Mucosa of stomach (tissue), 1 donor: ENCODE data around the gene CDH2.

Source experiments
- H3K27me3 ChIP-seq: one replicate; pipeline ENCODE4 v1.7.0; 2013; ENCODE audit warnings: mild to moderate bottlenecking, low read length; ENCODE audit not compliant: control insufficient read depth, insufficient read depth
- H3K36me3 ChIP-seq: one replicate; pipeline ENCODE4 v1.7.0; 2013; ENCODE audit warnings: low read length; ENCODE audit not compliant: control insufficient read depth, insufficient read depth
- H3K4me1 ChIP-seq: one replicate; pipeline ENCODE4 v1.7.0; 2013; ENCODE audit warnings: mild to moderate bottlenecking, low read length; ENCODE audit not compliant: control insufficient read depth, insufficient read depth
- H3K4me3 ChIP-seq: one replicate; pipeline ENCODE4 v1.7.0; 2013; ENCODE audit warnings: low read length
- H3K9ac ChIP-seq: one replicate; pipeline ENCODE4 v1.7.0; 2013; ENCODE audit warnings: mild to moderate bottlenecking, low read length, moderate library complexity
- H3K9me3 ChIP-seq: one replicate; pipeline ENCODE4 v1.7.0; 2013; ENCODE audit warnings: mild to moderate bottlenecking, low read length, moderate library complexity; ENCODE audit not compliant: control insufficient read depth
- donor health status: Pancreatic carcinoma.

The CDH2 gene

DNA sequence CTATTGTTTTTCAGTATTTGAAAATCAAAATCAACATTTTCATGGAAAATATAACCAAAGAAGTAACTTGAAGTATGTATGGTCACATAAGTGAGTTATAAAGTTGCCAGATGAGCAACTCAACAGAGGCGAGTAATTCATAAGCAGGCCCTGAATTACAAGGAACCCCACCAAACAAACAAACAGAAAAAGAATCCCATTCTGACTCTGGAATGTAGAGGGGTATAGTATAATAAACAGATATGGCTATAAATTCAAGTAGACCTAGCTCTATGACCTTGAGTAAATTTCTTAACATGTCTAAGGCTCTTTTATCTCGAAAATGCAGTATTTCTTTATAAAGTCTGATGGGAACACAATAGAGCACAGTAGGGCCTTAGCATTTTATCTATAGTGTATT is 4.7 kb upstream of the CDH2 start:
- H3K27me3 ChIP-seq: peaks cover 20% of the 10 kb centered on the region
- H3K4me1 ChIP-seq: no peaks in the 10 kb centered on the region
- no peaks in the 10 kb centered on the region for H3K36me3 ChIP-seq
- H3K9me3 ChIP-seq: no peaks in the 10 kb centered on the region
- no peak overlapping the region for H3K4me3 ChIP-seq
- H3K9ac ChIP-seq: no peak overlapping the region

DNA sequence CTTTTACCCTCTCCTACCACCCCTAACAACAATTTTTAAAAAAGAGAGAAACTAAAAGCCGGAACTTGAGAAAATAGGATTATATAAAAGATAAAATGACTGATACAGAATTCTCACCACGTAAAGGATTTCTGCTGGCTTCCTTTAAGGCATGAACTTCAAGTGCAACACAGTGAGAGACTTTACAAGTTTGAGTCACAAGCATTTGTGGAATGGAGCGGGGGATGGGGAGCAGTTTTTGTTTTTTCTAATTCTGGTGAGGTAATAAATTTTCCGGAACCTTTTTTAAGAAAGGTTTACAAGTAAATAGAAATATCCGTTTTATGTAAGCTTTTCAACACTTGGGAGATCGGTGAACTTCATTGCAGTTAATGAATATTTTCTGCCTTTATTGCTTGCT is 1.8 kb upstream of the CDH2 start:
- H3K4me3 ChIP-seq: no peak overlapping the region
- no peaks in the 10 kb centered on the region for H3K9me3 ChIP-seq
- no peak overlapping the region for H3K9ac ChIP-seq
- peaks cover 7% of the 10 kb centered on the region for H3K4me1 ChIP-seq
- peaks cover 49% of the 10 kb centered on the region for H3K27me3 ChIP-seq
- no peaks in the 10 kb centered on the region for H3K36me3 ChIP-seq

DNA sequence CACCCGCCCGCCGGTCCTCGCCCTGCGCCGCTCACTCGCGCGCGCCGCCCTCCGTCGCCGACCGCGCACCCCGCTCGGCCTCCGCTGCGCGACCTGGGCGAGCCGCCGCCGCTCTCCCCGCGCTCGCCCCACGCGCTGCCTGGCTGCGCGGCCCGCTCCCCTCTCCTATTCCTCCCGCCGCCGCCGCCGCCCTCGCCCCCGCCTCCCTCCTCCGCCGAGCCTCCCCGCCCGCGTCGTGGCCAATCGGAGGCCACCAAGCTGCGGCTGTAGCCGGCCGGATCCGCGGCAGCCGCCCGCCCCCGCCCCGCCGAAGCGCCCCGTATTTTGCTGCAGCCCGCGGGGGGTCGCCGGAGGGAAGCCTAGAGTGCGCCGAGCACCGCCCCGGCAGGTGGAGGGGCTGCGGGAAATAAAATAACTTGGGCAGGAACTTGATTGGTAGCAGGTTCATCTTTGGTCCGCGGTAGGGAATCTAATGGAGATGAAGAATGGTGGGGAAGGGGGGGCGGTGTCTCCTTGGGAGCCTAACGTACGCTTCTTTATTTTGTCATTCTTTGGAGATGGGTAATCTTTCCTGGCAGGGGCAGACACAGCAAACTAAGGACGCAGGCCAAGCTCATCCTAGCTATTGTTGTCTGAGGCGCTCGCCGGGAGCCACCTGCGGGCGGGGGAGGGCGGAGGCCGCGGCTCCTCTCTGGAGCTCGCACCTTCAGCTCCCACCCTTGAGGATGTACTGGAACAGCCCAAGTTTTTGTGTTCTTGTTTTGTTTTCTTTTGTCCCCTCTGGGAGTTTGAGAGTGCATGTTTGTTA is 1.1 kb upstream of the CDH2 start:
- Histone ChIP-seq H3K4me1 (peaks cover 7% of the 10 kb centered on the region), H3K9me3 (no peaks in the 10 kb centered on the region), H3K36me3 (no peaks in the 10 kb centered on the region), H3K4me3 (no peak overlapping the region), H3K27me3 (peaks cover 52% of the 10 kb centered on the region), H3K9ac (no peak overlapping the region)

DNA sequence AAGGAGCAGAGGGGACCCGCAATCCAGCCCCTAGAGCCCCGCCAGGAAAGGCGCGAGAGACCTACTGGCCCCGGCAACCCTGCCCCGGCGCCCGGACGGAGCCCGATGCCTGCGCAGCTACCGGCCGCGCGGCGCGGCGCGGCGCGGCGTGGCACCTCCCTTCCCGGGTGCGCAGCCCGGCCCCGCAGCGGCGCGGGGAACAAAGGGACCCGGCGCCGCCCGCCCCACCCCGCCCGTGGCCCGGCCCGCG is 307 bp downstream of the CDH2 start:
- H3K9me3 ChIP-seq: no peaks in the 10 kb centered on the region
- H3K9ac ChIP-seq: no peak overlapping the region
- H3K4me1 ChIP-seq: peaks cover 7% of the 10 kb centered on the region
- H3K4me3 ChIP-seq: no peak overlapping the region
- H3K36me3 ChIP-seq: no peaks in the 10 kb centered on the region
- peaks cover 52% of the 10 kb centered on the region for H3K27me3 ChIP-seq

DNA sequence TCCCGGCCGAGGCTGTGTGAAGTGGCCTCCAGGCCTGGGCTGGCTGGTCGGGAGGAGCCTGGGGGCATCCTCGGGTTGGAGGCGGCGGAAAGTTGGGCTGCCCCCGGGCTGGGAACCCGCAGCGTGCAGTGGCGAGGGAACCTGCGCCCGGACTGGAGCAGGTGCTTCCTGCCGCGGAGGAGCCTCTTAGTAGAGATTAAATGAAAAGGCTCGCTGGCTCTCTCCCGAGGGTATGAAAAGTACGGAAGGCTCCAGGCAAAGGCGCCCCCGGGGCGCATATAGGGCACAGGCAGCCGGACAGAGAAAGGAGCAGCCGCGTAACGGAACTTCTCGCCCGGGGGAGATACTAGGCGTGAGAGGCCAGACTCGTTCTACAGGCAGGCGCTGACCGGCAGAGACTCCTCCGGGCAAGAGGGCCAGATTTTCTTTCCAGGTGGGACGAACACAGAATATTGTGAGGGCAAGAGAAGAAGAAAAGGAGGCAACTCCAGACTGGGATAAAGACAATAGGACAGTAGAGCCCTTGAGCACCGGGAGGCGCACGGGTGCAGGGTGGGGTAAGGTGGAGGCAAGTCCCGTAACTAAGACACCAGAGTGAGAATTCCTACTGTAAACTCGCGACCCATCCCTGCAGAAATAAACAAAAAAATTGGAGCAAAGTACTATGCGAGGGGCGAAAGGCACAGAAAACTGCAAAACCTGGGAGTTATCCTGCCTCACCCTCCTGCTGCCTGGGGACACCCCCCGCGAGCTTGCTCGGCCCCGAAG is 816 bp downstream of the CDH2 start:
- H3K9ac ChIP-seq: no peak overlapping the region
- peaks cover 52% of the 10 kb centered on the region for H3K27me3 ChIP-seq
- peaks cover 7% of the 10 kb centered on the region for H3K4me1 ChIP-seq
- H3K36me3 ChIP-seq: no peaks in the 10 kb centered on the region
- no peaks in the 10 kb centered on the region for H3K9me3 ChIP-seq
- H3K4me3 ChIP-seq: no peak overlapping the region

DNA sequence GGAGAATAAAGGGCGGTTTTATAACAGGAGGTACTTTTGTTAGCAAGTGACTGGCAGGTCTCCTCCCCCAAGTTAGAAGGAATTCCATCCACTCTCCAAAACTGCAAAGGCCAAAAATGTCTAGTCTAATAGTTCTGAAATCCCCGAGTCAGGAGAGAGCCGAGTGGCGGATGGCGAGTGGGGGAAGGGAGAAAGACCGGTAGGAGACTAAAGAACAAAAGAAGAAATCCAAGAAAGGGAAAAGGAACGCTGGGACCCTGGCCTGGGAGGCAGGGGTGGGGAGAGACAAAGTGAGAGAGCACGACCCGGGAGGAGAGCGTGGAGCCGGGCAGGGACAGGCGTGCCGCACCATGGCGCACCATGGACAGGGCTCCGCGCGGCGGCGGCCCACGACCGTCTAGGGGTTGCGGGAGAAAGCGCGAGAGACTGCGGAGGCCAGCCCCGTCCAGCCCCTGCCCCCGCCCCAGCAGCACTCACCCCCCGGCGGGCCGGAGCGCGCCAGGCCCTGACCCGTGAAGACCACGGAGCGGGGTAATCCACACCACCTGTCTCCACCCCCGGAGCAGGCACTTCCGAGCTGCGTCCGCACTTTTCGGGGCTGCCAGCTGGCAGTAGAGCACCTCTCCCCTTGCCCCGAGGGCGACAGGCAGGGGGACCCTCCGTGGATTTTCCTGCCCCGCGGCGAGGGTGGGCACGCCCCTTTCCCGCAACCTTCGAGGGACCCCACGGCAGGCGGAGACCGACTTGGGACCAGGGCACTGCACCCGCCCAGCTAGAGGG is 1.6 kb downstream of the CDH2 start:
- no peaks in the 10 kb centered on the region for H3K9me3 ChIP-seq
- H3K4me3 ChIP-seq: no peak overlapping the region
- peaks cover 7% of the 10 kb centered on the region for H3K4me1 ChIP-seq
- H3K27me3 ChIP-seq: peaks cover 52% of the 10 kb centered on the region
- H3K9ac ChIP-seq: no peak overlapping the region
- no peaks in the 10 kb centered on the region for H3K36me3 ChIP-seq

DNA sequence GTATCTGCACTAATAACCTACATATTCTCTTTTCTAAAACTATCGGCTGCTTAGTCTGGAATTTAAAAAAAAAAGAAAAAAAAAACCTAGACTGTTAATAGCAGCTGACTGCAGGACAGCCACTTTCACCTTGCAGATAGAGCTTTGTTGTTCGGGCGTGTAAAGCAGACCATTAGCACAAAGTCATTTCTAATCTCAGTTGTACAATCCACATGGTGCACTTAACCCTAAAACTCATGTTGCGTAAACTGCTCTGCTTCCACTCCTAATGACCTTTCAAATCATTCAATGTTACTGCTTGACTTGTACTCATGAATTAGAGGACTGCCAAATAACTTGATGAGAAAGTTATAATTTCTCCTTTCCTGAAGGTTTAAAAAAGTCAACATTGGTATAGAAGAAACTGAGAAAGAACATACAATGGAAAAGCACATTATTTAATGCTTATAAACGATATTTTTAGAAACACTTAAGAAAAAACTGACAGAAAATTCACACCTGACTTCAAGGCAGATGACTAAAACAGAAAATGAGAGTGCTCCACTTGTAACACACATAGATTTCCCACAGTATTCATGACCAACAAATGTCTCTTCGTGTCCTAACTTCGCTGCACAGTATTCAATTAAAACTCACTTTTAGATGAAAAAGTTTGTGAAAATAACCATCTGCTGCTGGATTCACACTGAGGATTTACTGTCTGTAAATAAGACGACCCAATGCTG is 2.6 kb downstream of the CDH2 start:
- no peak overlapping the region for H3K9ac ChIP-seq

DNA sequence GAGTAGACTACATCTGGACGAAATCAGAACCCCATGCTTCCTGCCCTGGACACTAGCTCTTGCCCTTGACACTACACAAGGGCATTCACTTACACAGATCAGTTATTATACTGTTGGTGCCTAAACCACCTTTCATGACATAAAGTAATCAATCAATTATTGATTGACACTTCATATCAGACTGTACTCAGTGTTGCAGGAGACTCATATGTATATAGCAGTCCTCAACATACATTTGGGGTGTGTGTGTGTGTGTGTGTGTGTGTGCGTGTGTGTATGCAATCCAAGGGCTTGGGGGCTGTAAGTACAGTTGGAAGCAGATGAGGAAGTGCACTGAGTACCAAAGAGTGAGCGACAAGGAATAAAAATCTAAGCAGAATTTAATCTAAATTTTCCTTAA is 5.1 kb downstream of the CDH2 start:
- Histone ChIP-seq H3K36me3 (no peaks in the 10 kb centered on the region), H3K4me3 (no peak overlapping the region), H3K4me1 (peaks cover 7% of the 10 kb centered on the region), H3K9me3 (no peaks in the 10 kb centered on the region), H3K9ac (no peak overlapping the region), H3K27me3 (peaks cover 32% of the 10 kb centered on the region)

More for the DNA sequence above, 2.6 kb downstream of the CDH2 start:
- Histone ChIP-seq H3K4me3 (no peak overlapping the region), H3K27me3 (peaks cover 48% of the 10 kb centered on the region), H3K36me3 (no peaks in the 10 kb centered on the region), H3K4me1 (peaks cover 7% of the 10 kb centered on the region), H3K9me3 (no peaks in the 10 kb centered on the region)

DNA sequence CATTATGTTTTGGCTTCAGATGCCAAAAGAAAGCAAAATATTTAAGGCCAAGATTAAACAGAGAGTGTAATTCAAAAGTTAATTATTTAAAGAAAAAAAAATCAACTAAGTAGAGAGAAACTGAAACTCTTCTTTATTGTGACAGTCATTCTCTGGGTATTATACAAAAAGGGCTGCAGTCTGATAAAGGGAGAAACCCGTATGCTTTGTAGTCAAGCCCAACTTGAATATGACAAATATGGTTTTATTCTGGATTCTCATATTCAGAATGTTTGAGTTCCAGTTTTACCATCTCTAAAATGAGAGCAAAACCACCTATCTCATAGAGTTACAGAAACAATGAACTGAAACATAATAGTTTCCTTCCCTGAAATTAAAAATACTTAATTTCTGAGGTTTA is 8.2 kb downstream of the CDH2 start:
- no peak overlapping the region for H3K9ac ChIP-seq
- H3K4me1 ChIP-seq: no peaks in the 10 kb centered on the region
- no peak overlapping the region for H3K4me3 ChIP-seq

DNA sequence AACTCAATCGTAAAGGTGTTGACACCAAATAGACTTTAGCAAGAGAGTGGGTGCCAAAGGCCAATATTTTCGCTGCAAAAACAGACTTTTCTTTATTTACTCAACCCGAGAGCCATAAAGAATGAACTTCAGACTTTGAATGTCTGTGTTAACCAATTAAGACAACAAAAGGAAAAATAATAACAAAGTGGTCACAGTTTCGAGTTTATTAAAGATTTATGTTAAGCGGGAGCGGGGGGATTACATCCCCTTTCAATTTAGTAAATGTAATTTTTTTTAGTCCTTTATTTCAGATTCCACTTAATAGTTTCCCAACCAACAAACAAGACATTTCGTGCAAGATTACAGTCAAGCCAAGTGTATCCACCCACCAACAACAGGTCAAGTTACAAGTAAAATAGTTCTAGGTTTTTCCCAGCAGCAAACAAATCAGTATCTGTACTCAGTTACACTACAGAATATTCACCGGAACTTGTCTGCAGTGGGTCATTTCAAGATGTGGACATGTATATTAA is 9.0 kb downstream of the CDH2 start:
- H3K4me3 ChIP-seq: no peak overlapping the region
- H3K27me3 ChIP-seq: no peaks in the 10 kb centered on the region
- no peaks in the 10 kb centered on the region for H3K9me3 ChIP-seq
- H3K4me1 ChIP-seq: no peaks in the 10 kb centered on the region
- H3K36me3 ChIP-seq: no peaks in the 10 kb centered on the region
- H3K9ac ChIP-seq: no peak overlapping the region

More for the DNA sequence above, 8.2 kb downstream of the CDH2 start:
- H3K9me3 ChIP-seq: no peaks in the 10 kb centered on the region
- H3K27me3 ChIP-seq: peaks cover 3% of the 10 kb centered on the region
- no peaks in the 10 kb centered on the region for H3K36me3 ChIP-seq

DNA sequence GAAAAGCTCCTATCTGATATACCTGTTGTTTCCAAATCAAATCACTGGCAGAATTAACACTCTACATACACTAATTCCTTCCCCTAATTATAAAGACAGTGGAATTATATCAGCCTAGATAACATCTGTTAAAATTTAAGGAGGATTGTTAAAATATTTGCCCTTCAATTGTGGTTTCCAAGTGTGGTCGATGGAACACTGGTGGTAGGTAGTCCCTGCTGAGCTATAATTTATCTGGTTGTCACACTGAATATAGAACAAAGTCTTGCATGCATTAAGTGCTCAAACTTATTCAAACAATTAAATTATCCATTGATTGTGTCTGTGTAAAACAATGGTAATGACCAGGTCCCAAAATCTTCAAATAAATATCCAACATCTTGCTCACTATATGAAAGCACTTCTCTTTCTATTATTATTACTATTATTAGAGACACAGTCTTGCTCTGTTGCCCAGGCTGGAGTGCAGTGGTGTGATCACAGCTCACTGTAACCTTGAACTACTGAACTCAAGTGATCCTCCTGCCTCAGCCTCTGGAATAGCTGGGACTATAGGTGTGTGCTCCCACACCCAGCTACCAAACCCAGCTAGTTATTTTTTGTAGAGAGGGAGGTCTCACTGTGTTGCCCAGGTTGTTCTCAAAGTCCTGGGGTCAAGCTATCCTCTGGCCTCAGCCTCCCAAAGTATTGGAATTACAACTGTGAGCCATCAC is 12.0 kb downstream of the CDH2 start:
- H3K4me3 ChIP-seq: no peak overlapping the region
- no peaks in the 10 kb centered on the region for H3K9me3 ChIP-seq
- no peak overlapping the region for H3K9ac ChIP-seq
- no peaks in the 10 kb centered on the region for H3K4me1 ChIP-seq
- H3K27me3 ChIP-seq: no peaks in the 10 kb centered on the region
- H3K36me3 ChIP-seq: no peaks in the 10 kb centered on the region
